Measurements from ENCODE around the gene MED7. TPM values are rescaled to one million over a fixed set of nuclear protein-coding genes. Genes with fewer than 3 reads are reported as not detected.
A peak's percentile ranks its signal among the peaks of the same experiment; 100 is the strongest.

Gene MED7
- polyA plus RNA-seq, 2 of the 4 experiments (the other 2 are of a cell fraction) = 22.6 to 23.0 TPM

GRCh38 chr5:157175071-157175612, 32.5 kb upstream of the MED7 start:
- CTCF ChIA-PET = interaction anchor here (1.8 kb wide), 1 partner anchor 26 kb away, joined by 7 read pairs; no protein-coding TSS in a partner anchor

GRCh38 chr5:157172403-157172802, 29.7 kb upstream of the MED7 start:
- Histone ChIP-seq H3K9me3 (no peaks in the 10 kb centered on the region), H3K4me3 (no peak overlapping the region), H3K4me1 (no peaks in the 10 kb centered on the region), H3K4me2 (no peak overlapping the region), H3K27ac (no peak overlapping the region)
- TF ChIP-seq RCOR1 (IDR thresholded peaks at IDR 0.05; ENCODE audit: low read depth, low read length) = no peak
- no peak for TF ChIP-seq POLR2A (IDR thresholded peaks at IDR 0.05; ENCODE audit: low read length)
- no peak for TF ChIP-seq CBX2 (IDR thresholded peaks at IDR 0.05; ENCODE audit: borderline replicate concordance, low read depth)
- CTCF ChIA-PET = interaction anchor here (2.6 kb wide), 1 partner anchor 24 kb away, joined by 10 read pairs; no protein-coding TSS in a partner anchor
- POLR2A ChIA-PET = no interaction called here
- DNase-seq (ENCODE audit: low read depth in 1 of 2, low spot score in 1 of 2) (no peak), ATAC-seq (0 out of 6 replicates have a peak, but pooled peaks of 1 of the 2 experiments have one; percentile 39), FAIRE-seq (no peak)
- WGBS (ENCODE audit: missing lambda C conversion rate) = 73% methylated on average over 2 of the region's 2 CpGs

More at GRCh38 chr5:157175071-157175612, 32.5 kb upstream of the MED7 start:
- Histone ChIP-seq H3K9me3 (no peaks in the 10 kb centered on the region), H3K27ac (no peak overlapping the region), H3K4me3 (no peak overlapping the region), H3K4me2 (no peak overlapping the region), H3K4me1 (no peaks in the 10 kb centered on the region)
- DNase-seq (ENCODE audit: low read depth in 1 of 2, low spot score in 1 of 2) = no peak
- POLR2A ChIA-PET = no interaction called here
- no peak for FAIRE-seq
- no peak for TF ChIP-seq FOXS1 (CRISPR knock-in tag; IDR thresholded peaks at IDR 0.05)
- TF ChIP-seq MAZ (IDR thresholded peaks at IDR 0.05; ENCODE audit: borderline replicate concordance, low read depth, low read length) = no peak
- no peak for TF ChIP-seq E2F6 (IDR thresholded peaks at IDR 0.05; ENCODE audit: borderline replicate concordance, low read depth)
- no peak for TF ChIP-seq JUN (IDR thresholded peaks at IDR 0.05)
- TF ChIP-seq BHLHE40 (IDR thresholded peaks at IDR 0.05; ENCODE audit: low read depth, low read length) = no peak
- TF ChIP-seq POLR2AphosphoS2 (conservative IDR thresholded peaks at IDR 0.05; ENCODE audit: low read length) = no peak
- no peak for TF ChIP-seq SMC3 (IDR thresholded peaks at IDR 0.05)
- TF ChIP-seq NPAS2 (CRISPR knock-in tag; IDR thresholded peaks at IDR 0.05; ENCODE audit: borderline replicate concordance) = no peak
- TF ChIP-seq USF2 (IDR thresholded peaks at IDR 0.05) = no peak
- TF ChIP-seq RCOR1 (IDR thresholded peaks at IDR 0.05; ENCODE audit: low read depth, low read length) = no peak
- TF ChIP-seq FOSL2 (IDR thresholded peaks at IDR 0.05) = no peak
- TF ChIP-seq FOSL2 (CRISPR knock-in tag; IDR thresholded peaks at IDR 0.05) = no peak
- no peak for TF ChIP-seq SREBF2 (IDR thresholded peaks at IDR 0.05)
- TF ChIP-seq CHD2 (IDR thresholded peaks at IDR 0.05; ENCODE audit: low read length, partially characterized antibody) = no peak
- no peak for TF ChIP-seq REST (IDR thresholded peaks at IDR 0.05)
- TF ChIP-seq JUNB (IDR thresholded peaks at IDR 0.05) = no peak
- no peak for TF ChIP-seq EHMT2 (IDR thresholded peaks at IDR 0.05; ENCODE audit: low read depth)
- TF ChIP-seq HOXB5 (CRISPR knock-in tag; IDR thresholded peaks at IDR 0.05) = no peak
- no peak for TF ChIP-seq HES2 (IDR thresholded peaks at IDR 0.05)
- TF ChIP-seq FOSB (CRISPR knock-in tag; IDR thresholded peaks at IDR 0.05) = no peak
- 78% methylated on average over 8 of the region's 8 CpGs for WGBS (ENCODE audit: missing lambda C conversion rate)
- no peak for ATAC-seq
